ENCODE results near the gene OR10P1. TPM values are rescaled to one million over a fixed set of nuclear protein-coding genes. Genes with fewer than 3 reads are reported as not detected.
A peak's percentile ranks its signal among the peaks of the same experiment; 100 is the strongest.

OR10P1 gene
- total RNA-seq, 4 donors from 2014 or later, result not detected

DNA sequence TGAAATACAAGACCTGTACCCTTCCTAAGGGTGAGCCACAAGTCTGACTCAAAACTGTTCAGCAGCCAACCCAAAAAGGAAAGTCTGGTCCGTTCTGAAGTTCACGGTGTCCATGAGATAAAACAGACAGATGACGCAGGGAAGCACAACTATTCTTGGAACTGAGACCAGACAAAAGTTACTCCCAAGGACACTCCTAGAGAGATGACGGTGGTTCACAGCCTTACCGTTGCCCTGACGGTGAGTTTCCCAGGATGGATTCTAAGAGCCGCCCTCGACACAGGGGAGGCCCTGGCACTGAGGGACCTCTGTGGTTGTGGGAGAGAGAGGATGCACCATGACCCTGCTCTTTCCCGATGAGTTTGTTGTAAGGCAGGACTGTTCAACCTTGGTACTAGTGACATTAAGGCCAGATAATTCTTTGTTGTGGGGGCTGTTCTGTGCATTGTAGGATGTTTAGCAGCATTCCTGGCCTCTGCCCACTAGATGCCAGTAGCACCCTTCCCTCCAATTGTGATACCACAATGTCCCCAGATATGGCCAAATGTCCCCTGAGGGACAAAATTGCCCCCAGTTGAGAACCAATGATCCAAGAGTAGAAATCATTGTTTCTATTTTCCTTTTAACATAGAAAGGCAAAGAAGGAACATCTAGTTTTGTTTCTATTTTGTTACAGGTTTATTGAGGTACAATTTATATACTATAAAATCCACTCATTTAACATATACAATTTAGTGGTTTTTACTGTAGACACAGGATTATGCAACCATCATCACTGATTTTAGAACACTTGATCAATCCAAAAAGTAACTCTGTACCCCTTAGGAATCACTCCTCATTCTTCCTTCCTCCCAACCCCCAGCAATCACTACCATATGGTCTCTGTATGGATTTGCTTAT is 23.0 kb downstream of the OR10P1 start:
- H3K4me3 ChIP-seq, result no peak overlapping the region
- no peaks in the 10 kb centered on the region for H3K27me3 ChIP-seq
- TF ChIP-seq, protein P1, sequence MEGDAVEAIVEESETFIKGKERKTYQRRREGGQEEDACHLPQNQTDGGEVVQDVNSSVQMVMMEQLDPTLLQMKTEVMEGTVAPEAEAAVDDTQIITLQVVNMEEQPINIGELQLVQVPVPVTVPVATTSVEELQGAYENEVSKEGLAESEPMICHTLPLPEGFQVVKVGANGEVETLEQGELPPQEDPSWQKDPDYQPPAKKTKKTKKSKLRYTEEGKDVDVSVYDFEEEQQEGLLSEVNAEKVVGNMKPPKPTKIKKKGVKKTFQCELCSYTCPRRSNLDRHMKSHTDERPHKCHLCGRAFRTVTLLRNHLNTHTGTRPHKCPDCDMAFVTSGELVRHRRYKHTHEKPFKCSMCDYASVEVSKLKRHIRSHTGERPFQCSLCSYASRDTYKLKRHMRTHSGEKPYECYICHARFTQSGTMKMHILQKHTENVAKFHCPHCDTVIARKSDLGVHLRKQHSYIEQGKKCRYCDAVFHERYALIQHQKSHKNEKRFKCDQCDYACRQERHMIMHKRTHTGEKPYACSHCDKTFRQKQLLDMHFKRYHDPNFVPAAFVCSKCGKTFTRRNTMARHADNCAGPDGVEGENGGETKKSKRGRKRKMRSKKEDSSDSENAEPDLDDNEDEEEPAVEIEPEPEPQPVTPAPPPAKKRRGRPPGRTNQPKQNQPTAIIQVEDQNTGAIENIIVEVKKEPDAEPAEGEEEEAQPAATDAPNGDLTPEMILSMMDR (IDR thresholded peaks at IDR 0.05), result peak in 4 of 6 experiments; percentile 33 to 72 (median 60)
- TF ChIP-seq POLR2A (IDR thresholded peaks at IDR 0.05), result no peak
- H3K4me1 ChIP-seq, result peaks cover 0 to 4% (median 2%) of the 10 kb centered on the region in 4 donors
- DNase-seq, result no peak
- H3K27ac ChIP-seq, result peak overlapping the region in 2 of 4 donors; percentile 10 to 75
- H3K36me3 ChIP-seq, result no peaks in the 10 kb centered on the region
- no peaks in the 10 kb centered on the region for H3K9me3 ChIP-seq

DNA sequence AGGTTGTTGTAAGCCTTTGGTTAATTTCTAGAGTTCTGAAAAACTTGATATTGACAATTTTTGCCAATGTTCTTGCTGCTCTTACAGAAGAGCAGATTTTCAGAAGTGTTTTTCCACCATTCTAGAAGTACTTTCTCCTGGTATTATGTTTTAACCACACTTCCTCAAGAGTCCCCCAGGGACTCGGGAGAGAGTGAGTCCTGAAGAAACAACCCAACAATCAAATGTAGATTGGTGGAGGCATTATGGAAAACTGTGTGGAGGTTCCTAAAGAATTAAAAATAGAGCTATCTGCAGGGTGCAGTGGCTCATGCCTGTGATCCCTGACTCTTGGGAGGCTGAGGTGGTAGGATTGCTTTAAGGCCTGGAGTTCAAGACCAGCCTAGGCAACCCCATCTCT is 26.7 kb downstream of the OR10P1 start:
- no peaks in the 10 kb centered on the region for H3K36me3 ChIP-seq
- no peaks in the 10 kb centered on the region for H3K27me3 ChIP-seq
- H3K4me3 ChIP-seq, result no peak overlapping the region
- DNase-seq, result no peak
- TF ChIP-seq, protein P1 (IDR thresholded peaks at IDR 0.05), result no peak
- no peak for TF ChIP-seq POLR2A (IDR thresholded peaks at IDR 0.05)
- H3K27ac ChIP-seq, result no peak overlapping the region
- H3K4me1 ChIP-seq, result no peaks in the 10 kb centered on the region
- no peaks in the 10 kb centered on the region for H3K9me3 ChIP-seq

DNA sequence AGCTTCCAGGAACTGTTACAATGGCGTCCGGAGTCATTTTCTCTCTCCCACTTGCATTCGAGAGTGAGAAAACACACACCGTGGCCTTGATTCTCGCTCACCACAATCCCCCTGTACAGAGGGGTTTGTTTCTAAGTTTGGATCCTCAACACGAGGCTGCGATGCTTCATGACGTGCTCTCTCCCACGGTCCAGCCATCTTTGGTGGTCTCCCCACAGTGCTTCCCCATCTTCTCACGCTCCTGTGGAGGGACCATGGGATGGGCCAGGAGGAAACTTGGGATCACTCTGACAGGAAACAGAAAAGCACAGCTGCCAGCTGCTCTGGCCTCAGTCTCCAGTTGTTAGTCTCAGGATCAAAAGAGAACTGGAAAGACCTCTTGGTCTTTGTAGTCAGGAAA is 28.1 kb downstream of the OR10P1 start:
- DNase-seq, result no peak

DNA sequence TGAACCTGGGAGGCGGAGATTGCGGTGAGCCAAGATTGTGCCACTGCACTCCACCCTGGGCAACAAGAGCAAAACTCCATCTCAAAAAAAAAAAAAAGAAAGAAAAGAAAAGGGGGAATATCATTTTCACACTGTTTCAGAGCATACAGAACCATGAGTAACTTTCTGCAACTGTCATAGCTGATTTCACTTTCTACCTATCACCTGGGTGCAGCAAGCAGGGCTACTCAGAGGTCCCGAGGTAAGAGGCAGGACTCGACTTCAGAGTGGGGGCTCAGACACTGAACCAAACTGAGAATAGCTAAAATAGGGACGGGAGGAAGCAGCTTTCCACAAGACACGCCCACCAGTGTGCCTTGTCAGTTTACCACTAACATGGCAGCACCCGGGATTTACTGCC is 29.8 kb downstream of the OR10P1 start:
- no peaks in the 10 kb centered on the region for H3K36me3 ChIP-seq
- DNase-seq, result no peak
- H3K4me1 ChIP-seq, result peaks cover 0 to 12% (median 1%) of the 10 kb centered on the region in 4 donors
- no peaks in the 10 kb centered on the region for H3K9me3 ChIP-seq
- no peak overlapping the region for H3K4me3 ChIP-seq
- no peak overlapping the region for H3K27ac ChIP-seq
- no peak for TF ChIP-seq POLR2A (IDR thresholded peaks at IDR 0.05)
- TF ChIP-seq, protein P1 (IDR thresholded peaks at IDR 0.05), result no peak
- no peaks in the 10 kb centered on the region for H3K27me3 ChIP-seq

More for the DNA sequence above, 28.1 kb downstream of the OR10P1 start:
- Histone ChIP-seq H3K9me3 (no peaks in the 10 kb centered on the region), H3K4me3 (no peak overlapping the region), H3K27me3 (no peaks in the 10 kb centered on the region), H3K36me3 (no peaks in the 10 kb centered on the region), H3K4me1 (no peaks in the 10 kb centered on the region), H3K27ac (no peak overlapping the region)
- TF ChIP-seq, protein P1 (IDR thresholded peaks at IDR 0.05), result no peak
- no peak for TF ChIP-seq POLR2A (IDR thresholded peaks at IDR 0.05)

DNA sequence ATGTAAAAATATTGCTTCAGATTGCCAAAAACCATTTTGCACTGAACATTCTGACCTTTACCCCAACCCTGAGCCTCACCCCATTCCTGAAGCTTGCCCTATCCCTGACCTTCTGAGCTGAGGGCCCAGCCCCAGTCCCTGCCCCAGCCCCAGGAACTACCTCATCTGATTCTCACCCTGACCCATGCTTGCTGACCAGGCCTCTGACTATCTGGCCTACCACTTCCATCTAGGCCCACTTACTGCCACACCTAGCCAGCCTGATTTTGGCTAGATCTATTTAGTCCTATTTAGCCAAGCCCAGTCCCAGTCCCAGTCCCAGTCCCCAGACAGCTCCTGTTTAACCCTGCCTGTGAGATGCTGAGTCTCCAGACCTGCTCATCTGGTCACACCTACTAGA is 33.6 kb downstream of the OR10P1 start:
- Histone ChIP-seq H3K4me1 (peaks cover 0 to 16% (median 1%) of the 10 kb centered on the region in 4 donors), H3K27ac (peak overlapping the region in 1 of 4 donors; percentile 68), H3K4me3 (no peak overlapping the region), H3K9me3 (no peaks in the 10 kb centered on the region), H3K27me3 (no peaks in the 10 kb centered on the region), H3K36me3 (no peaks in the 10 kb centered on the region)
- TF ChIP-seq, protein P1 (IDR thresholded peaks at IDR 0.05), result no peak
- peak in 1 of 3 donors; percentile 49 for DNase-seq

Data from Peyer's patch (tissue), 4 donors.